GM10266 (cell line): ENCODE data around the gene TMEM272.

ENCODE experiments used
- DNase-seq: peaks from one replicate; pipeline ENCODE4 v3.0.0; 2012; ENCODE audit errors: extremely low spot score
- TF ChIP-seq, protein P1 (sequence below): IDR thresholded peaks from 2 replicates; pipeline ENCODE4 v1.5.1; 2012; ENCODE audit warnings: mild to moderate bottlenecking, low read depth; ENCODE audit not compliant: control insufficient read depth, insufficient read depth; ENCODE audit errors: missing control alignments

Gene TMEM272

DNA sequence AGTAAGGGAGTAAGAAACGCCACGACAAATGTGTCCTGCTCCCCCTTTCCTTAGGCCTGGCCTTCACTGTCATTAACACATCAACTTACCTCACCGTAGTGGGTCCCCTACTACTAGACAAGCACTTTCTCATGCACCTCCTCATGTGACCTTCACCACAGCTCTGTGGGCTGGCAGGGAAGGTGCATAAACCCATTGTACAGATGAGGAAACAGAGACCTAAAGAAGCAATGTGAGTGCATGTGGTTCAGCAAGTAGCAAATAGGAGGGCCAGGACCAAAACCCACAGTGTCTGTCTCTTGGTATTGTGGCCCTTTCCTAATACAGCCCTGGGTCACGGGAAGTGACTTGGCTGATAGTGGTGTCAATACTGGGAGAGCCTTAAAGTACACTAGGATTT lies 22.1 kb upstream of the TMEM272 start:
- DNase-seq: no peak
- TF ChIP-seq, protein P1, sequence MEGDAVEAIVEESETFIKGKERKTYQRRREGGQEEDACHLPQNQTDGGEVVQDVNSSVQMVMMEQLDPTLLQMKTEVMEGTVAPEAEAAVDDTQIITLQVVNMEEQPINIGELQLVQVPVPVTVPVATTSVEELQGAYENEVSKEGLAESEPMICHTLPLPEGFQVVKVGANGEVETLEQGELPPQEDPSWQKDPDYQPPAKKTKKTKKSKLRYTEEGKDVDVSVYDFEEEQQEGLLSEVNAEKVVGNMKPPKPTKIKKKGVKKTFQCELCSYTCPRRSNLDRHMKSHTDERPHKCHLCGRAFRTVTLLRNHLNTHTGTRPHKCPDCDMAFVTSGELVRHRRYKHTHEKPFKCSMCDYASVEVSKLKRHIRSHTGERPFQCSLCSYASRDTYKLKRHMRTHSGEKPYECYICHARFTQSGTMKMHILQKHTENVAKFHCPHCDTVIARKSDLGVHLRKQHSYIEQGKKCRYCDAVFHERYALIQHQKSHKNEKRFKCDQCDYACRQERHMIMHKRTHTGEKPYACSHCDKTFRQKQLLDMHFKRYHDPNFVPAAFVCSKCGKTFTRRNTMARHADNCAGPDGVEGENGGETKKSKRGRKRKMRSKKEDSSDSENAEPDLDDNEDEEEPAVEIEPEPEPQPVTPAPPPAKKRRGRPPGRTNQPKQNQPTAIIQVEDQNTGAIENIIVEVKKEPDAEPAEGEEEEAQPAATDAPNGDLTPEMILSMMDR: no peak

DNA sequence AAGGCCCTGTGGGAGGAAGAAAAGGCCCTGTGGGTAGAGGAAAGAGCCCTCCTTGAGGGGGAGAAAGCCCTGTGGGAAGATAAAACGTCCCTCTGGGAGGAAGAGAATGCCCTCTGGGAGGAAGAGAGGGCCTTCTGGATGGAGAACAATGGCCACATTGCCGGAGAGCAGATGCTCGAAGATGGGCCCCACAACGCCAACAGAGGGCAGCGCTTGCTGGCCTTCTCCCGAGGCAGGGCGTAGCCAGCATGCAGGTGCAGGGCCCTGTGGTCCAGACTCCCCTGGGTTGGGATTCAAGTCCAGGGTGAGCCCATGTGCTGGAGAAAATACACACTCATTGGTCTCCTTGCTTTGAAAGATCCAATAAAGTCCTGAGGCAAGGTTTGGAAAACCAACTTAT lies 20.9 kb upstream of the TMEM272 start:
- TF ChIP-seq, protein P1: no peak
- no peak for DNase-seq

DNA sequence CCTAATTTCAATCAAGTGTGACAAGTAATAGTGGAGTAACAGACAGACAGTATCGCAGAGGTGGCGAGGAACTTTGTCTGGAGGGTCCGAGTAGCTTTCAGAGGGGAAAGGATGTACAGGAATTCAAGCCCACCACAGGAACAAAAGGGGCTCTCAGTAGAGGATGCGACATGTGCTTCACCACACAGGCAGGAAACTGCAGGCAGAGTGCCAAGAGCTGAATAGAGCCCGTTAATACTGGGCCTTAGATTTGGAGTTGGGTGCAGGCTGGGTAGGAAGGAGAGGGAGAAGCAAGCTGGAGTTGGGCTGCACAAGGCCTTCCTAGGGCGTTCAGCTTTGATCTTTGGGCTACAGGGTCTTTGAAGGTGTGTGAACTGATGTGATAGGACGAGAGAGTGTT lies 18.0 kb upstream of the TMEM272 start:
- no peak for DNase-seq
- TF ChIP-seq, protein P1: no peak

DNA sequence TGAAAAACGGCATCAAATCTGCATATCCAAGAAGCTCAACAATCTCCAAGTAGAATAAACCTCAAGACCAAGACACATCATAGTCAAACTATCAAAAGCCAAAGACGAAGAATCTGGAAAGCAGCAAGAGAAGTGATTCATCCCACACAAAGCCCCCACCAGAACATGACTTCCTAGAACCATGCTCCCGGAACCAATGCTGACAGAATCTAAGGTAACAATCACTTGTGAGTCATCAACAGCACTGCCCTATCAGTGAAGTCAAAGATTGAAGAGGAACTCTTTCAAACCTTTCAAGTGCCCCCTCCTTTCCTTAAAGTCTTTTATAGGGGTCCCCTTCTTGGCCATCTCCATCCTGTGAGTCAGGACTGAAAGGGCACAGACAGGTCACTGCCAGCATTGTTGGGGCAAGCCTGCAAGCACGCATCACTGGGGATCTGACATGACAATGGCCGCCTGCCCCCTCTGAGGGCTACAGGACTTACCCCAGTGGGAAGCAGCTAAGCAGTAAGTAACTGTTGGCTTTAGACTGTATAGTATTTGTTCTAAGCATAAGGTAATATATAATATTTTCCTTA lies 16.8 kb upstream of the TMEM272 start, which contains the start of gene CCDC70:
CCDC70 (plus strand) TSS at position 247 of the 578 bp plus-strand sequence. CDS start 3,443 bp downstream, outside the sequence.
- TF ChIP-seq, protein P1: no peak
- DNase-seq: no peak

DNA sequence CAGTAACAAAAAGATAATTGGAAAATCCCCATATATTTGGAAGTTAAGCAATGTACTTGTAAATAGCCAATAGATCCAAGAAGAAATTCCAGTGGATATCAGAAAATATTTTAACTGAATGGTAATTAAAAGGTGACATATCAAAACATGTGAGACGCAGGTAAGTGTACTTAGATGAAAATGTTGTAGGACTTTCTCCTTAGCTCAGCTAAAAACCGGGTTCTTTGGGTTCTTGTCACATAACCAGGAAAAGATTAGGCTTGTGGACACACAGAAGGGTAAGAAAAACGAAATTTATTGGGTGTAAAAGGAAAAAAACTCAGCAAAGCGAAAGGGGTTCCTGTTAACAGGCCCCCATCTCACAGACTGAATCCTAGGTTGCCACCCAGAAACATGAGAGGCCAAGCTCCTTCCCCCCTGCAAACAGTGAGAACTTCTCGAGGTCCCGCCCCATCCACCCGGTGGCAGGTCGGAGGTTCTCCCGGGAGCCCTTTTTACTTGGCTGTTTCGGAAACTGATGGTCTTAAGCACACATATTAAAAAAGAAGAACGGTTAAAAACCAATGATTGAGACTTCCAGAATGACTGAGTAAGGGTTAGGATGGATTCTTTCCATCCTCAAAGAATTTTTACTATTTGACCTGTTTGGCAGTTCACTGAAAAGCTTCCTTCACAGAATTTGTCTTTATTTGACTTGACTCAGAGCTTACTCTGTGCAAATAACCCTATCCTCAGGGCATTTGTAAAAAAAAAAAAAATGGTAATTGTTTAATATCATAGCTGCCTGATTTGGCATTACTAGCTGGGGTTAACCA lies 13.7 kb upstream of the TMEM272 start:
- TF ChIP-seq, protein P1: no peak
- DNase-seq: no peak

DNA sequence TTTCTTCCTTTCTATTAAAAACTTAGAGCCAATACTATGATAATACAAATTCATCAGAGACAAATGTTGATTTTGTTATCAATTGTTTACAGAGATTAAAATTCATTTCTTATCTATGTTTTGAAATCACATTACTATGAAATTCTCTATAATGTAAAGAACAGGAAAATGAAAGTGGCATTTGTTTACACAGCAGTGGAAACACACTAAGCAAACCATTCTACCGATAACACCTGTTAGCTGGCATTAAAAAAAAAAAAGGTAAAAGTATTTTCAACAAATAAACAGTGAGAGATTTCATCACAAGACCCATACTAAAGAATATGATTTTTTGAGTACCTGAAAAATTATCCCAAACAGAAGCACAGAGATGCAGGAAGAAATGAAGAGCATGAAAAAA lies 12.0 kb upstream of the TMEM272 start:
- no peak for DNase-seq
- TF ChIP-seq, protein P1: no peak
